Breast epithelium (tissue), 3 donors: Measurements from ENCODE around the gene NSUN5.
"Not testable (repeated sequence)": the region's sequence is repeated elsewhere in the genome, so short reads cannot be mapped to it uniquely, and the experiment has no call there.

Source experiments
- POLR2A ChIP-seq: fragments of 450-650 bp; IDR thresholded peaks from one replicate; pipeline ENCODE4 v1.6.1; 2016; ENCODE audit warnings: antibody characterized with exemption, mild to moderate bottlenecking, moderate library complexity
- POLR2AphosphoS5 ChIP-seq, 3 donors: sonication (generic); formaldehyde crosslinking; IDR thresholded peaks; one replicate each; pipeline ENCODE4 v1.6.1; 2017; ENCODE audit warnings: antibody characterized with exemption in 3 of 3
- TF ChIP-seq, protein P1 (sequence below), 3 donors: fragments of 450-650 bp; IDR thresholded peaks; one replicate each; pipeline ENCODE4 v1.5.1; 2016 to 2017; ENCODE audit warnings: antibody characterized with exemption in 3 of 3, mild to moderate bottlenecking in 3 of 3, moderate library complexity in 3 of 3

DNA sequence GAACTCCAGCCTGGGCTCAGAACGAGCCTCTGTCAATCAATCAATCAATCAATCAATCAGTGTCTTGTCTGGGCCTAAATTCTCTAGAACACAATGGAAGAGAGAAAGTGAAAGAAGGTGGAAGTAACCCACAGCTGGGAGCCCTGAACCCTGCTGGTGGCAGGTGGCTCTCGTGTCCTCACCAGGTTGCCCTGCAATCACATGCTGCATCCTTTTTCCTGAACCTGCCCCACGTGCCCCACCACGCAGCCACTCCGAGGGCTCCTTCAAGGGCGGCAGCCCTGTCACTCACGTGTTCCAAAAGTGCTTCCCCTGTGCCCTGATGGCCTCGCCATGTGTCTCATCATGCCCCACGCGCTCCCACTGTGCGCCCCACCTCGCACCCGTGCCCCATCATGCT is 18.8 kb upstream of the NSUN5 start:
- TF ChIP-seq, protein P1, sequence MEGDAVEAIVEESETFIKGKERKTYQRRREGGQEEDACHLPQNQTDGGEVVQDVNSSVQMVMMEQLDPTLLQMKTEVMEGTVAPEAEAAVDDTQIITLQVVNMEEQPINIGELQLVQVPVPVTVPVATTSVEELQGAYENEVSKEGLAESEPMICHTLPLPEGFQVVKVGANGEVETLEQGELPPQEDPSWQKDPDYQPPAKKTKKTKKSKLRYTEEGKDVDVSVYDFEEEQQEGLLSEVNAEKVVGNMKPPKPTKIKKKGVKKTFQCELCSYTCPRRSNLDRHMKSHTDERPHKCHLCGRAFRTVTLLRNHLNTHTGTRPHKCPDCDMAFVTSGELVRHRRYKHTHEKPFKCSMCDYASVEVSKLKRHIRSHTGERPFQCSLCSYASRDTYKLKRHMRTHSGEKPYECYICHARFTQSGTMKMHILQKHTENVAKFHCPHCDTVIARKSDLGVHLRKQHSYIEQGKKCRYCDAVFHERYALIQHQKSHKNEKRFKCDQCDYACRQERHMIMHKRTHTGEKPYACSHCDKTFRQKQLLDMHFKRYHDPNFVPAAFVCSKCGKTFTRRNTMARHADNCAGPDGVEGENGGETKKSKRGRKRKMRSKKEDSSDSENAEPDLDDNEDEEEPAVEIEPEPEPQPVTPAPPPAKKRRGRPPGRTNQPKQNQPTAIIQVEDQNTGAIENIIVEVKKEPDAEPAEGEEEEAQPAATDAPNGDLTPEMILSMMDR (IDR thresholded peaks at IDR 0.05): not testable (repeated sequence)
- not testable (repeated sequence) for TF ChIP-seq POLR2A; POLR2AphosphoS5 (IDR thresholded peaks at IDR 0.05)
